HG02759 (cell line): ENCODE measurements around the gene UGCG.
"Not testable (repeated sequence)": the region's sequence is repeated elsewhere in the genome, so short reads cannot be mapped to it uniquely, and the experiment has no call there.

Experiments
- ATAC-seq: cut with Tn5 transposase; IDR thresholded peaks from one replicate; pipeline ENCODE4 v1.9.1; 2021; ENCODE audit warnings: mild to moderate bottlenecking, moderate library complexity; ENCODE audit not compliant: unreplicated experiment

UGCG gene

GRCh38 chr9:111890334-111890733 is 6.3 kb upstream of the UGCG start:
- ATAC-seq = no peak

- ATAC-seq = not testable (repeated sequence)
Measured at GRCh38 chr9:111890867-111891266, 5.7 kb upstream of the UGCG start.

GRCh38 chr9:111891910-111892499 is 4.6 kb upstream of the UGCG start:
- no peak for ATAC-seq

GRCh38 chr9:111896942-111897600 is 457 bp downstream of the UGCG start:
- ATAC-seq = peak; percentile 56

- peak; percentile 25 for ATAC-seq
Measured at GRCh38 chr9:111897601-111898137, 1.1 kb downstream of the UGCG start.

GRCh38 chr9:111898331-111899096 is 1.9 kb downstream of the UGCG start:
- no peak for ATAC-seq

- no peak for ATAC-seq
Measured at GRCh38 chr9:111900151-111900857, 3.7 kb downstream of the UGCG start.

GRCh38 chr9:111900858-111901612 is 4.4 kb downstream of the UGCG start:
- ATAC-seq = no peak

- no peak for ATAC-seq
Measured at GRCh38 chr9:111902391-111903139, 6.0 kb downstream of the UGCG start.

GRCh38 chr9:111903535-111903934 is 6.9 kb downstream of the UGCG start:
- not testable (repeated sequence) for ATAC-seq

GRCh38 chr9:111904026-111904425 is 7.4 kb downstream of the UGCG start:
- no peak for ATAC-seq

- no peak for ATAC-seq
Measured at GRCh38 chr9:111904891-111905291, 8.3 kb downstream of the UGCG start.

- no peak for ATAC-seq
Measured at GRCh38 chr9:111907147-111907546, 10.5 kb downstream of the UGCG start.

GRCh38 chr9:111909444-111909843 is 12.8 kb downstream of the UGCG start:
- ATAC-seq = peak; percentile 48

- no peak for ATAC-seq
Measured at GRCh38 chr9:111910428-111910827, 13.8 kb downstream of the UGCG start.

- no peak for ATAC-seq
Measured at GRCh38 chr9:111913159-111913558, 16.5 kb downstream of the UGCG start.

GRCh38 chr9:111914749-111915424 is 18.3 kb downstream of the UGCG start:
- ATAC-seq = no peak

- no peak for ATAC-seq
Measured at GRCh38 chr9:111915425-111915758, 18.8 kb downstream of the UGCG start.

GRCh38 chr9:111916234-111916645 is 19.6 kb downstream of the UGCG start:
- peak; percentile 61 for ATAC-seq
